HG03135 (cell line): ENCODE data around the gene LYPD5.
A peak's percentile ranks its signal among the peaks of the same experiment; 100 is the strongest.

Experiments
- ATAC-seq: cut with Tn5 transposase; IDR thresholded peaks from one replicate; pipeline ENCODE4 v1.9.1; 2021; ENCODE audit warnings: mild to moderate bottlenecking, moderate library complexity; ENCODE audit not compliant: unreplicated experiment

LYPD5 gene

DNA sequence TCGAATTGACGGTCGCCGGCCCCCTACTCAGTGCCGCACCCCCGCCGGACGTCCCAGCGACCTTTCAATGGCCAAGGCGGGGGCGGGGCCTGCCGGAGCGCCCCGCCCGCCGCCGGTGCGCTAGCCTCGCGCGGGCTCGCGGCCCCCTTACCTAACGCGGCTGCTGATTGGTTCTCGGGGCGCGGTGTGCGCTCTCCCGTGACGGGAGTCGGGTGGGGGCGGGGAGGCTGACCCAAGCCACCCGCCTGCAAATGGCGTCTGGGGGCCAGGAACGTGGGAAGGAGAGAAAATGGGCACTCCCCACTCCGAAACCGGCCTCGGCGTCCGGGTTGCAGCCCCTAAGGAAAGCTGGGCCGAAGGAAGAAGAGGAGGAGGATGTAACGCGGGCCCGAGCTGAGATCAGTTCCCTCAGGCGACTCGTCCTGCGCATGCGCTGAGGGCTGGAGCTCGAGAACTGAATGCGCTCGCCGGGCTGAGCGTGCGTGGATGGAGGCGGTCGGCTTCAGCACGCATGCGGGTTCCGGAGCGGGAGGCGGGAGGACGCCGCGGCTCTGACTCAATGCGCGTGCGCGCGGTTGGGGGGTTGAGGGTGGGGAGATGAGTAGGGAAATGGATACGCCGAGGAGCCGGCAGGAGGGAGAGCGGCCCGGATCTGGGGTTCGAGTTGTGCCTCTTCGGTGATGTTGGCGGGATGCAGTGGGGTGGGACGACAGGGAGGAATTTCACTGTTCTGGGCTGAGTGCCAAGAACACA, 47.6 kb downstream of the LYPD5 start, which contains the start of gene SMG9:
Gene SMG9, minus strand, starts transcription at position 460 of the 753 bp plus-strand sequence. CDS start 4,221 bp downstream, outside the sequence.
- ATAC-seq: peak; percentile 60

GRCh38 chr19:43754253-43754502, 48.1 kb downstream of the LYPD5 start:
- no peak for ATAC-seq

DNA sequence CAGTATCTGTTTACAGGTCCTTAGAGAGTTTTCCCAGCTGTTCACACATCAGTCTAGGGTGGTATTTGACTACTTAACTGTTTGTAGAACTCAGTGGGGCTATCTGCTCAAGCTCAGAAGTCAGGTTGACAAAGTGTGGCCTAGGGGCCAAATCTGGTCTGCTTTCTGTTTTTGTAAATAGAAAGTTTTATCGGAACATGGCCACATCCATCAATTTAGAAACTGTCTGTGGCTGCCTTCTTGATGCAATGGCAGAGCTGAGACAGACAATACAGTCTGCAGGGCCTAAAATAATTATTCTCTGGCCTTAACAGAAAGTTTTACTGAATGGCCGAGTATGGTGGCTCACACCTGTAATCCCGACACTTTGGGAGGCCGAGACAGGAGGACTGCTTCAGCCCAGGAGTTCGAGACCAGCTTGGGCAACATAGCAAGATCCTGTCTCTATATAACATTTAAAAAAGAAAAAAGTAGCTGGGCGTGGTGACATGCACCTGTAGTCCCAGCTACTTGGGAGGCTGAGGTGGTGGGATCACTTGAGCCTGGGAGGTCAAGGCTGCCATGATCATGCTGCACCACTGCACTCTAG, 49.9 kb downstream of the LYPD5 start:
- ATAC-seq: no peak

DNA sequence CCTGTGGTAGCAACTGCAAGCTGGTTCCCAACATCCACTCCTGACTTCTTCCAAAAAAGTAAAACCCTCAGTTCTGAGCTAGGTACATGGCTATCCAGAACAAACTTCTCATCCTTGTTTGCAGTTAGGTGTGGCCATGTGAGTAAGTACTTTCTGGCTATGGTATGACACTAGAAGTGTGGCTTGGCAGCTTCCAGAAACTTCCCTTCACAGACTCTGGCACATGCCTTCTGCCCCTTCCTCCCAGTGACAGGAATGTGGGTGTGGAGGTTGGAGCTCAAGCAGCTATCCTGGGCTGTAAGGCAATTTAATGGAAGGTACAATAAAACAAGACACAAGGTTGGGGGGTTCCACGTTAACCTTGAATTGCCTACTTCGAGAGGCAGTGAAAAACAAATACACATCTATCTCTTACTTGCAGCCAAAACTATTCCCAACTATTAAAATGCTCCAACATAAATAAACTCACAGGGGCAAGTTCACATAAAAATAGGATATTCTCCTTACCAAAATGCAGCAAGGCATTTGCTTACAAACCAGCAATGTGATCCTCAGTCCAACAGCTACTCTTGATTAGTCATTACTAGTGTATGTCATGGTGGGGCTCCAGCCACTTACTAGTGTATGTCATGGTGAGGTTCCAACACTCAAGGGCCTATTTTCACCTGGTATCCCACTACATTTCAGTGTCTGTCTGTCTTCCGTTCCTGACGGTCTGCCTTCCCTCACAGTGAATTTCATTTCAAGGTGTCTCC, 50.6 kb downstream of the LYPD5 start:
- ATAC-seq: no peak

DNA sequence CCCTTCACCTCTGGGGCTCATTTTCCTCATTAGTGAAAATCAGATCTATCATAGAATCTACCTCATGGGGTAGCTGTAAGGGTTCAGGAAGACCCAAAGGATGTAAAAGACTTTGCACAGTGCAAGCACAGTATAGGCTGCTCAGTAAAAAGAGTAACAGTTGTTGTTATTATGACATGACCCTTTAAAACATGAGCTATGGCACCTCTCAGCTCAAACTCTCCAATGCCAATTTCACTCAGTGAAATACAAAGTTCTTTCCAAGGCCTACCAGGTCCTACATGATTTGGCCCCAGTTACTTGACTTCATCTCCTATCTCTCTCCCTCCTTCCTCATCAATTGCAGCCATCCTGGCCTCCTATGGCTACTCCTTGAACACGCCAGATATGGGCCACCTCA, 52.3 kb downstream of the LYPD5 start:
- ATAC-seq: no peak

GRCh38 chr19:43749152-43749551, 53.1 kb downstream of the LYPD5 start:
- ATAC-seq: no peak

DNA sequence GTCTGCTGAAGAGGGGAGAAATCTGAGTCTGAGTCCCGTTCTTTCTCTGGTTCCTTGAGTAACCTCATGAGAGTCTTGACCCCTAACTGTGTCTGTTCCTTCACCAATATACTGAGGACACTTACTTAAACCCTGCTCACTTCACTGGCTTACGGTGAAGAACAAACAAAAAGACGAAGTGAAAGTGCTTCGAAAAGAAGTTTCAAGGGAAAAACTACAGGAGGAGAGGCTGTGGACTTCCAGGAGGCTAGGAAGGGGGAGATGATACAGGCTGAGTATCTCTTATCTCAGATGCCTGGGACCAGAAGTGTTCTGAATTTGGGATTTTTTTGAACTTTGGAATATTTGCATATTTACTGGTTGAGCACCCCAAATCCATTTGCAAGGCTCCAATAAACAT, 53.6 kb downstream of the LYPD5 start:
- no peak for ATAC-seq

DNA sequence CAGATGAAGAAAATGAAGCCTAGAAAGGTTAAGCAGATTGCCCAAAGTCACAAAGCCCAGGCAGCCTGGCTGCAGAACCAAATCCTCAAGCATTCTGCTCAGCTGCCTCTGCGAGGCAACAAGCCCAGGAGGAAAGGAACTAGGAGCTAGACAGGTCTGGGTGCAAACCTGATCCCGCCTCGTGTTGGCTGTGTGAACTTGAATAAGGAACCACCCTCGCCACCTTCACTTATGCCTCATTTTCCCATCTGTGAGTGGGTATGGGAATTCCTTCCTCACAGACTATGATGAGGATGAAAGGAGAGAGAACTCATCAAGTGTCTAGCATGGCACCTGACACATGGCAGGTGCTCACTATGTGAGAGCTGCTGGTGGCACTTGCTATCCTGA, 54.0 kb downstream of the LYPD5 start:
- no peak for ATAC-seq

DNA sequence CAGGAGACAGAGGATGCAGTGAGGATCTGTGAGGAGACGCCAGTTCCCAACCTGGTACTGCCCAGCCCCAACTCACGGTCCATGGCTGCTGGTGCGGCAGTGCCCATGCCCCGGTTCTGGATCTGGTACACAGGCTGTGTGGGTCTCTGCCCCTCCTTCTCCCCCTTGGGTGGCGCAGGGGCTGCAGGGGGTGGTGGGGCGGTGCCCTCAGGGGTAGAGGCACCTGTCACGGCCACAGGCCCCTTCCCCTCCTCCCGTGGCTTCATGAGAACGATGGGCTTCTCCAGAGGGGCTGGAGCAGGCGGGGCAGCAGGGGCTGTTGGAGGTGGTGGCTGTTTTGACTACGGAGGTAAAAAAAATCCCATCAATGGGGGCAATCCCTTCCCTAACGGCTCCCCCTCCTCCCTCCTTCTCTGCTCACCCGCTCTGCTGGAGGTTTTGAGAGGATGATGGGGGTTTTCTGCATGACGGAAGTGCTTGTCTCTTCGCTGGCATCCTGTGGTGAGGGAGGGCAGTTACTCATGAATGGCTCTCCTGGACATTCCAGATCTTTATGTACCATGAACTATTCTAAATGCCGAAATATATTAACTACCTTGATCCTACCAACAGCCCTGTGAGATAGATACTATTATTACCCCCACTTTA, 54.6 kb downstream of the LYPD5 start:
- ATAC-seq: no peak
